IMR-90 (cell line): ENCODE results near the gene EMP1. TPM values are rescaled to one million over a fixed set of nuclear protein-coding genes. Genes with fewer than 3 reads are reported as not detected.

Experiments used
- ATAC-seq: fragments of 200-7000 bp; cut with Tn5 transposase; 2 replicates; pipeline ENCODE4 v1.9.1; 2020; ENCODE audit warnings: low read depth, mild to moderate bottlenecking, moderate library complexity
- BruUV-seq: library from RNA; stranded (reverse); fragments of 400-500 nt; replicated peaks from 2 replicates; lab custom pipeline; 2021; lab: Mats Ljungman, UMichigan
- CTCF ChIA-PET: fragments of 300-600 bp; formaldehyde crosslinking; extraction: SDS; loops from one replicate; lab custom pipeline; 2021; ENCODE audit warnings: antibody characterized with exemption; lab: Yijun Ruan, JAX
- POLR2A ChIA-PET: fragments of 300-600 bp; sonication (Branson Sonifier 250); formaldehyde crosslinking; loops from one replicate; lab custom pipeline; 2022; ENCODE audit warnings: antibody characterized with exemption; ENCODE audit not compliant: unreplicated experiment; lab: Charles Lee
- DNase-seq: peaks from one replicate; pipeline ENCODE4 v3.0.0; 2013
- H2AFZ ChIP-seq: replicated peaks from 2 replicates; pipeline ENCODE3; 2013; ENCODE audit warnings: low read length, mild to moderate bottlenecking; ENCODE audit not compliant: poor library complexity
- H2AK5ac ChIP-seq: 2 replicates; pipeline ENCODE4 v1.6.1; 2013; ENCODE audit warnings: low read depth, low read length, inconsistent platforms
- H2AK9ac ChIP-seq: replicated peaks from 2 replicates; pipeline ENCODE3; 2013; ENCODE audit warnings: mild to moderate bottlenecking, low read depth, low read length, moderate library complexity; ENCODE audit not compliant: poor library complexity
- H2BK120ac ChIP-seq: 2 replicates; pipeline ENCODE4 v1.6.1; 2013; ENCODE audit warnings: low read depth, low read length, inconsistent platforms
- H2BK15ac ChIP-seq: 3 replicates; pipeline ENCODE4 v1.6.1; 2013; ENCODE audit warnings: low read depth, low read length, inconsistent platforms
- H2BK20ac ChIP-seq: 2 replicates; pipeline ENCODE4 v1.6.1; 2013; ENCODE audit warnings: low read depth, mild to moderate bottlenecking, inconsistent platforms, low read length, moderate library complexity
- H2BK5ac ChIP-seq: 2 replicates; pipeline ENCODE4 v1.6.1; 2013; ENCODE audit warnings: mild to moderate bottlenecking, low read depth, low read length, inconsistent platforms; ENCODE audit not compliant: poor library complexity, severe bottlenecking
- H3K14ac ChIP-seq: replicated peaks from 2 replicates; pipeline ENCODE4 v1.6.1; 2013; ENCODE audit warnings: low read depth, low read length, inconsistent platforms
- H3K18ac ChIP-seq: 2 replicates; pipeline ENCODE4 v1.6.1; 2013; ENCODE audit warnings: low read depth, low read length, control low read depth
- H3K23ac ChIP-seq: 2 replicates; pipeline ENCODE4 v1.6.1; 2013; ENCODE audit warnings: low read depth, low read length, inconsistent platforms
- H3K27ac ChIP-seq: 2 replicates; pipeline ENCODE4 v1.5.1; 2013; ENCODE audit warnings: mild to moderate bottlenecking, control low read depth, low read length; ENCODE audit not compliant: insufficient read depth
- H3K27me3 ChIP-seq: 2 replicates; pipeline ENCODE4 v1.6.1; 2013; ENCODE audit warnings: low read length; ENCODE audit not compliant: control insufficient read depth, insufficient read depth
- H3K36me3 ChIP-seq: 2 replicates; pipeline ENCODE4 v1.6.1; 2013; ENCODE audit warnings: low read length, mixed read lengths; ENCODE audit not compliant: control insufficient read depth, insufficient read depth
- H3K4ac ChIP-seq: 2 replicates; pipeline ENCODE4 v1.6.1; 2013; ENCODE audit warnings: low read depth, low read length, inconsistent platforms
- H3K4me1 ChIP-seq: 2 replicates; pipeline ENCODE4 v1.6.1; 2013; ENCODE audit warnings: low read length, mixed read lengths; ENCODE audit not compliant: control insufficient read depth, insufficient read depth
- H3K4me2 ChIP-seq: 2 replicates; pipeline ENCODE4 v1.6.1; 2013; ENCODE audit warnings: low read depth, mild to moderate bottlenecking, control low read depth, low read length, moderate library complexity
- H3K4me3 ChIP-seq: 2 replicates; pipeline ENCODE4 v1.5.1; 2013; ENCODE audit warnings: low read depth, mild to moderate bottlenecking, control low read depth, low read length, moderate library complexity; ENCODE audit not compliant: insufficient read depth
- H3K56ac ChIP-seq: 2 replicates; pipeline ENCODE4 v1.6.1; 2013; ENCODE audit warnings: low read length, inconsistent platforms; ENCODE audit not compliant: insufficient read depth; ENCODE audit errors: extremely low read depth
- H3K79me1 ChIP-seq, 2 experiments: 2 replicates each; pipeline ENCODE4 v1.6.1; 2013; ENCODE audit warnings: low read length in 2 of 2, inconsistent platforms in 1 of 2, low read depth in 1 of 2
- H3K9ac ChIP-seq: 2 replicates; pipeline ENCODE4 v1.6.1; 2013; ENCODE audit warnings: low read depth, low read length, control low read depth
- H3K9me1 ChIP-seq: 2 replicates; pipeline ENCODE4 v1.6.1; 2013; ENCODE audit warnings: low read length, inconsistent platforms; ENCODE audit not compliant: insufficient read depth
- H3K9me3 ChIP-seq: 2 replicates; pipeline ENCODE4 v1.6.1; 2013; ENCODE audit warnings: low read length; ENCODE audit not compliant: control insufficient read depth, insufficient read depth
- H4K20me1 ChIP-seq: 2 replicates; pipeline ENCODE4 v1.6.1; 2013; ENCODE audit warnings: low read length, inconsistent platforms; ENCODE audit not compliant: insufficient read depth
- H4K5ac ChIP-seq: 2 replicates; pipeline ENCODE4 v1.6.1; 2013; ENCODE audit warnings: mild to moderate bottlenecking, low read depth, low read length, control low read depth
- H4K8ac ChIP-seq, 2 experiments: 2 replicates each; pipeline ENCODE4 v1.6.1; 2013; ENCODE audit warnings: low read depth in 2 of 2, low read length in 2 of 2, control low read depth in 1 of 2, inconsistent platforms in 1 of 2
- H4K91ac ChIP-seq: 2 replicates; pipeline ENCODE4 v1.6.1; 2013; ENCODE audit warnings: low read depth, low read length, inconsistent platforms; ENCODE audit not compliant: insufficient read depth
- CEBPB ChIP-seq: IDR thresholded peaks from 2 replicates; pipeline ENCODE4 v1.6.1; 2012; ENCODE audit warnings: low read depth, low read length, improper control_type of control experiment
- MAFK ChIP-seq: IDR thresholded peaks from 2 replicates; pipeline ENCODE4 v1.6.1; 2012; ENCODE audit warnings: low read depth, low read length, improper control_type of control experiment
- WGBS, 2 experiments: methylation state at CpG; one replicate each; pipeline versions ENCODE4 v1.1.5 to v1.1.7; 2013; ENCODE audit warnings: missing lambda C conversion rate in 2 of 2; ENCODE audit not compliant: insufficient read length in 1 of 2; ENCODE audit errors: extremely low coverage in 2 of 2; 5-methylcytosine and 5-hydroxymethylcytosine counted together
- dilution Hi-C: fragments of 300-500 bp; cut with HindIII; formaldehyde crosslinking; loops from one replicate; pipeline ENCODE4 v1.14.3; 2018; ENCODE audit warnings: low sequenced_read_pairs; ENCODE audit not compliant: unreplicated experiment
- in situ Hi-C: fragments of 300-500 bp; cut with MboI; formaldehyde crosslinking; loops from 3 replicates; pipeline ENCODE4 v1.14.3; 2019; ENCODE audit warnings: low sequenced_read_pairs, inconsistent platforms, mixed read lengths
- intact Hi-C: fragments of 100-400 bp; cut with micrococcal nuclease; formaldehyde crosslinking; loops from 2 replicates; pipeline ENCODE4 v1.10.0; 2022
- polyA plus RNA-seq, 3 experiments: library from polyadenylated mRNA; depleted of rRNA; stranded (reverse); fragments of >200 nt; gene quantifications; 2 replicates each; pipeline ENCODE4 v1.2.3, GENCODE V29; 2012; ENCODE audit warnings: low replicate concordance in 1 of 3
- total RNA-seq: library from RNA; depleted of rRNA; stranded (reverse); fragments of >200 nt; gene quantifications from 2 replicates; pipeline ENCODE4 v1.2.3, GENCODE V29; 2012

Gene EMP1
- total and polyA plus RNA-seq, 2 of the 4 experiments (the other 2 are of a cell fraction): 137 to 201 TPM

- intact Hi-C loops: no loop called here
- no peak for ATAC-seq
- Histone ChIP-seq H4K20me1 (no peaks in the 10 kb centered on the region), H3K18ac (no peak overlapping the region), H3K79me1 (peaks cover 0 to 2% of the 10 kb centered on the region in 2 experiments; a peak in 1 of 4 replicates), H4K91ac (no peak overlapping the region), H3K4me3 (no peak overlapping the region), H3K23ac (no peak overlapping the region), H4K8ac (no peak overlapping the region), H2BK120ac (0 out of 2 replicates have a peak overlapping the region, but pooled peaks have one; percentile 4), H3K9ac (no peak overlapping the region), H2AK5ac (peak overlapping the region; percentile 40; the same call in 1 of the 2 replicates), H2BK20ac (no peak overlapping the region), H3K4me1 (peaks cover 14% of the 10 kb centered on the region), H3K56ac (no peak overlapping the region), H4K5ac (no peak overlapping the region), H3K27ac (no peak overlapping the region), H3K9me1 (peaks cover 13% of the 10 kb centered on the region), H2AK9ac (no peak overlapping the region), H2BK5ac (no peak overlapping the region), H3K4ac (peak overlapping the region; percentile 15; the same call in 1 of the 2 replicates), H2BK15ac (peak overlapping the region; percentile 19; the same call in 1 of the 3 replicates), H3K27me3 (no peaks in the 10 kb centered on the region), H3K9me3 (peaks cover 2% of the 10 kb centered on the region), H3K4me2 (no peak overlapping the region), H3K14ac (no peak overlapping the region), H3K36me3 (no peaks in the 10 kb centered on the region), H2AFZ (no peak overlapping the region)
- BruUV-seq: no TSS peak
- TF ChIP-seq CEBPB (no peak), MAFK (no peak)
- CTCF ChIA-PET: no interaction called here
- DNase-seq: no peak
- in situ Hi-C loops: loop anchor here (10.0 kb wide), 1 partner anchor 222 kb away; the partner anchor contains the start of gene HEBP1
- POLR2A ChIA-PET: no interaction called here
- no CpG with 5 or more reads among the region's 7 CpGs for WGBS, 2 experiments
- dilution Hi-C loops: no loop called here
Observed at GRCh38 chr12:13227191-13227590, 30.7 kb downstream of the EMP1 start.
